ENCODE measurements around the gene ART4.
A peak's percentile ranks its signal among the peaks of the same experiment; 100 is the strongest.

The ART4 gene

GRCh38 chr12:14803011-14803829, 40.1 kb downstream of the ART4 start, which contains the start of the genes C12orf60 and WBP11 (continued):
- TF ChIP-seq, protein P1, sequence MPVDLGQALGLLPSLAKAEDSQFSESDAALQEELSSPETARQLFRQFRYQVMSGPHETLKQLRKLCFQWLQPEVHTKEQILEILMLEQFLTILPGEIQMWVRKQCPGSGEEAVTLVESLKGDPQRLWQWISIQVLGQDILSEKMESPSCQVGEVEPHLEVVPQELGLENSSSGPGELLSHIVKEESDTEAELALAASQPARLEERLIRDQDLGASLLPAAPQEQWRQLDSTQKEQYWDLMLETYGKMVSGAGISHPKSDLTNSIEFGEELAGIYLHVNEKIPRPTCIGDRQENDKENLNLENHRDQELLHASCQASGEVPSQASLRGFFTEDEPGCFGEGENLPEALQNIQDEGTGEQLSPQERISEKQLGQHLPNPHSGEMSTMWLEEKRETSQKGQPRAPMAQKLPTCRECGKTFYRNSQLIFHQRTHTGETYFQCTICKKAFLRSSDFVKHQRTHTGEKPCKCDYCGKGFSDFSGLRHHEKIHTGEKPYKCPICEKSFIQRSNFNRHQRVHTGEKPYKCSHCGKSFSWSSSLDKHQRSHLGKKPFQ (tag by site-specific recombination; IDR thresholded peaks at IDR 0.05): no peak
- TF ChIP-seq ZNF391 (tag by site-specific recombination; IDR thresholded peaks at IDR 0.05; ENCODE audit: borderline replicate concordance, low read depth) (0 out of 2 replicates have a peak, but pooled peaks have one; percentile 66), PRDM6 (tag by site-specific recombination; IDR thresholded peaks at IDR 0.05) (no peak), ZXDB (tag by site-specific recombination; IDR thresholded peaks at IDR 0.05) (peak; percentile 81), ZNF561 (tag by site-specific recombination; IDR thresholded peaks at IDR 0.05; ENCODE audit: borderline replicate concordance) (0 out of 2 replicates have a peak, but pooled peaks have one; percentile 17), ZBTB8A (tag by site-specific recombination; IDR thresholded peaks at IDR 0.05) (0 out of 2 replicates have a peak, but pooled peaks have one; percentile 18), ELK4 (IDR thresholded peaks at IDR 0.05; ENCODE audit: borderline replicate concordance, low read depth, low read length) (no peak), YY2 (tag by site-specific recombination; IDR thresholded peaks at IDR 0.05) (peak; percentile 72), SP7 (tag by site-specific recombination; IDR thresholded peaks at IDR 0.05) (peak; percentile 20; the same call in 1 of the 2 replicates), ZBTB17 (tag by site-specific recombination; IDR thresholded peaks at IDR 0.05) (peak; percentile 40; the same call in 1 of the 2 replicates), ZNF266 (tag by site-specific recombination; IDR thresholded peaks at IDR 0.05; ENCODE audit: low read depth) (no peak), GLIS1 (tag by site-specific recombination; IDR thresholded peaks at IDR 0.05) (no peak), ZFP41 (tag by site-specific recombination; IDR thresholded peaks at IDR 0.05; ENCODE audit: borderline replicate concordance) (no peak), ZNF350 (tag by site-specific recombination; IDR thresholded peaks at IDR 0.05) (no peak), ZBTB21 (tag by site-specific recombination; IDR thresholded peaks at IDR 0.05) (peak; percentile 60), ZSCAN30 (tag by site-specific recombination; IDR thresholded peaks at IDR 0.05) (0 out of 2 replicates have a peak, but pooled peaks have one; percentile 34), ZNF2 (tag by site-specific recombination; IDR thresholded peaks at IDR 0.05) (peak; percentile 73), ZNF707 (tag by site-specific recombination; IDR thresholded peaks at IDR 0.05) (no peak), MZF1 (tag by site-specific recombination; IDR thresholded peaks at IDR 0.05; ENCODE audit: borderline replicate concordance) (no peak), INSM2 (tag by site-specific recombination; IDR thresholded peaks at IDR 0.05) (no peak), ZFHX2 (tag by site-specific recombination; conservative IDR thresholded peaks at IDR 0.05) (no peak), SP3 (tag by site-specific recombination; IDR thresholded peaks at IDR 0.05) (peak; percentile 58), ZNF324 (tag by site-specific recombination; IDR thresholded peaks at IDR 0.05) (no peak), ZNF529 (tag by site-specific recombination; IDR thresholded peaks at IDR 0.05; ENCODE audit: insufficient replicate concordance) (no peak), FEZF1 (tag by site-specific recombination; IDR thresholded peaks at IDR 0.05) (no peak), WT1 (tag by site-specific recombination; IDR thresholded peaks at IDR 0.05) (no peak)
- TF ChIP-seq, protein P2, sequence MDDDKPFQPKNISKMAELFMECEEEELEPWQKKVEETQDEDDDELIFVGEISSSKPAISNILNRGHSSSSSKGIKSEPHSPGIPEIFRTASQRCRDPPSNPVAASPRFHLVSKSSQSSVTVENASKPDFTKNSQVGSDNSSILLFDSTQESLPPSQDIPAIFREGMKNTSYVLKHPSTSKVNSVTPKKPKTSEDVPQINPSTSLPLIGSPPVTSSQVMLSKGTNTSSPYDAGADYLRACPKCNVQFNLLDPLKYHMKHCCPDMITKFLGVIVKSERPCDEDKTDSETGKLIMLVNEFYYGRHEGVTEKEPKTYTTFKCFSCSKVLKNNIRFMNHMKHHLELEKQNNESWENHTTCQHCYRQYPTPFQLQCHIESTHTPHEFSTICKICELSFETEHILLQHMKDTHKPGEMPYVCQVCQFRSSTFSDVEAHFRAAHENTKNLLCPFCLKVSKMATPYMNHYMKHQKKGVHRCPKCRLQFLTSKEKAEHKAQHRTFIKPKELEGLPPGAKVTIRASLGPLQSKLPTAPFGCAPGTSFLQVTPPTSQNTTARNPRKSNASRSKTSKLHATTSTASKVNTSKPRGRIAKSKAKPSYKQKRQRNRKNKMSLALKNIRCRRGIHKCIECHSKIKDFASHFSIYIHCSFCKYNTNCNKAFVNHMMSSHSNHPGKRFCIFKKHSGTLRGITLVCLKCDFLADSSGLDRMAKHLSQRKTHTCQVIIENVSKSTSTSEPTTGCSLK (tag by site-specific recombination; IDR thresholded peaks at IDR 0.05): no peak
- TF ChIP-seq, protein P3, sequence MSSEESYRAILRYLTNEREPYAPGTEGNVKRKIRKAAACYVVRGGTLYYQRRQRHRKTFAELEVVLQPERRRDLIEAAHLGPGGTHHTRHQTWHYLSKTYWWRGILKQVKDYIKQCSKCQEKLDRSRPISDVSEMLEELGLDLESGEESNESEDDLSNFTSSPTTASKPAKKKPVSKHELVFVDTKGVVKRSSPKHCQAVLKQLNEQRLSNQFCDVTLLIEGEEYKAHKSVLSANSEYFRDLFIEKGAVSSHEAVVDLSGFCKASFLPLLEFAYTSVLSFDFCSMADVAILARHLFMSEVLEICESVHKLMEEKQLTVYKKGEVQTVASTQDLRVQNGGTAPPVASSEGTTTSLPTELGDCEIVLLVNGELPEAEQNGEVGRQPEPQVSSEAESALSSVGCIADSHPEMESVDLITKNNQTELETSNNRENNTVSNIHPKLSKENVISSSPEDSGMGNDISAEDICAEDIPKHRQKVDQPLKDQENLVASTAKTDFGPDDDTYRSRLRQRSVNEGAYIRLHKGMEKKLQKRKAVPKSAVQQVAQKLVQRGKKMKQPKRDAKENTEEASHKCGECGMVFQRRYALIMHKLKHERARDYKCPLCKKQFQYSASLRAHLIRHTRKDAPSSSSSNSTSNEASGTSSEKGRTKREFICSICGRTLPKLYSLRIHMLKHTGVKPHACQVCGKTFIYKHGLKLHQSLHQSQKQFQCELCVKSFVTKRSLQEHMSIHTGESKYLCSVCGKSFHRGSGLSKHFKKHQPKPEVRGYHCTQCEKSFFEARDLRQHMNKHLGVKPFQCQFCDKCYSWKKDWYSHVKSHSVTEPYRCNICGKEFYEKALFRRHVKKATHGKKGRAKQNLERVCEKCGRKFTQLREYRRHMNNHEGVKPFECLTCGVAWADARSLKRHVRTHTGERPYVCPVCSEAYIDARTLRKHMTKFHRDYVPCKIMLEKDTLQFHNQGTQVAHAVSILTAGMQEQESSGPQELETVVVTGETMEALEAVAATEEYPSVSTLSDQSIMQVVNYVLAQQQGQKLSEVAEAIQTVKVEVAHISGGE (tag by site-specific recombination; conservative IDR thresholded peaks at IDR 0.05; ENCODE audit: low read depth): peak; percentile 63
